Measurements from ENCODE around the gene SCAMP2.

SCAMP2 gene

DNA sequence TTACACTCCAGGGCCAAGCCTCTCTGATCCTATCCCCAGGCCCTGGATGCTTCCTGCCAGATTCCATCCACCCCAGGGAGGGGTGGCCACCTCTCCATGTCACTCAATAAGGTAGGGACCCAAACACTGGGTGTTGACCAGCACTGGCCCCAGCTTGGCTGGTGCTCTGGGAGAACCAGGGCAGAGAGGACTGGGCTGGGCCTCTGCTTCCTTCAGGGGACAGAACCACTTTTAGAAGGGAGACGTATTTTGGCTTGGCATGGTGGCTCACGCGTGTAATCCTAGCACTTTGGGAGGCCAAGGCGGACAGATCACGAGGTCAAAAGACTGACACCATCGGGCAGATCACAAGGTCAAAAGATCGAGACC is 51.4 kb downstream of the SCAMP2 start:
- no peak overlapping the region for H2AFZ ChIP-seq (ENCODE audit: low read depth, low read length)
- no peak overlapping the region for H3K27ac ChIP-seq (ENCODE audit: low read length, poor library complexity, severe bottlenecking)
- no peak overlapping the region for H2BK15ac ChIP-seq (ENCODE audit: low read depth, poor library complexity, severe bottlenecking)
- no peak overlapping the region for H3K4ac ChIP-seq (ENCODE audit: low read depth in 1 of 2, low read length in 2 of 2)
- H2BK120ac ChIP-seq (ENCODE audit: low read depth, low read length) = no peak overlapping the region
- H3K79me1 ChIP-seq (replicated peaks; ENCODE audit: low read length, poor library complexity, severe bottlenecking) = no peaks in the 10 kb centered on the region
- H3K4me1 ChIP-seq (ENCODE audit: control insufficient read depth, insufficient read depth, low read depth, low read length) = peaks cover 22% of the 10 kb centered on the region
- no peak overlapping the region for H2BK5ac ChIP-seq (ENCODE audit: low read depth, low read length, poor library complexity, severe bottlenecking)
- WGBS = 96% methylated on average over 6 of the region's 7 CpGs
- H3K23ac ChIP-seq (ENCODE audit: low read length in 2 of 2) = no peak overlapping the region
- no peak overlapping the region for H3K14ac ChIP-seq (ENCODE audit: low read length in 2 of 2)
- H3K9ac ChIP-seq (ENCODE audit: low read length) = no peak overlapping the region
- H2BK12ac ChIP-seq (ENCODE audit: low read length in 2 of 2) = no peak overlapping the region
- H4K91ac ChIP-seq (ENCODE audit: low read length) = no peak overlapping the region
- no peak overlapping the region for H2AK5ac ChIP-seq (ENCODE audit: low read length, severe bottlenecking)
- H3K9me3 ChIP-seq (ENCODE audit: control insufficient read depth, low read length) = no peaks in the 10 kb centered on the region
- no peak overlapping the region for H3K4me3 ChIP-seq (ENCODE audit: insufficient read depth in 1 of 2, low read depth in 1 of 2, low read length in 2 of 2)
- H3K27me3 ChIP-seq (ENCODE audit: control insufficient read depth in 1 of 2, insufficient read depth in 1 of 2, low read length in 2 of 2) = peaks cover 38 to 57% of the 10 kb centered on the region in 2 experiments
- no peak for DNase-seq
- no peak overlapping the region for H3K4me2 ChIP-seq (ENCODE audit: low read length, poor library complexity, severe bottlenecking)
- H4K8ac ChIP-seq (ENCODE audit: low read length) = no peak overlapping the region
- H3K18ac ChIP-seq (ENCODE audit: low read depth in 1 of 2, low read length in 2 of 2) = no peak overlapping the region
- H3K36me3 ChIP-seq (ENCODE audit: control insufficient read depth in 1 of 2, insufficient read depth in 2 of 2, low read depth in 1 of 2, low read length in 2 of 2) = no peaks in the 10 kb centered on the region

DNA sequence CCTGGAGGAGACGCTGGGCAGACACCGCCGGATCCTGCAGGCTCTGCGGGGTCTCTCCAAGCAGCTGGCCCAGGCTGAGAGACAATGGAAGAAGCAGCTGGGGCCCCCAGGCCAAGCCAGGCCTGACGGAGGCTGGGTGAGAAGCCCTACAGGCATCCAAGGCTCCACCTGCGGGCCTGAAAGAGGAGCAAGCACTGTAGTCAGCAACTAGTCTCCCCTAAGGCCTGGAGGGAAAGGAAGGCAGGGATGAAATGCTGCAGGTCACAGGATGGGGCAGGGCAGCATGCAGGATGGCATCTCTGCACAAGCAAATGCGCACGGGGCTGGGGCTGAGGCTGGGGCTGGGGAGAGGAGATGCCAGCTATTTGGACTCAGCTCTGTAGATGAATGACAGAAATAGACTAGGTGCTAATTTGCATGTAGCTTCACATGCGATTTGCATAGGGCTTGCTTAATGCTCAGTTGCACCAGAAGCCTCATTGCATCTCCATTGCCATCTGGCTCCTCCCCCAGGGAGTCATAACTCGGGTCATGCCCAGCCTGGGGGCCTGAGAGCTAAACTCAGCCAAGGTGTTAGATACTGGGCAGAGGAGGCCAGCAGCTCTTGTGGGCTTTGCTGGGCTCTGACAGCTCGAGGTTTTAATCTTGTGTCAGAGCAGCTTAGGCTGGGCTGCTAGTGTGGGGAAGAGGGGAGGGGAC is 51.9 kb downstream of the SCAMP2 start:
- Histone ChIP-seq H3K9ac (ENCODE audit: low read length) (no peak overlapping the region), H2BK12ac (ENCODE audit: low read length in 2 of 2) (no peak overlapping the region), H2BK15ac (ENCODE audit: low read depth, poor library complexity, severe bottlenecking) (no peak overlapping the region), H3K79me1 (replicated peaks; ENCODE audit: low read length, poor library complexity, severe bottlenecking) (no peaks in the 10 kb centered on the region), H2AFZ (ENCODE audit: low read depth, low read length) (no peak overlapping the region), H3K4me3 (ENCODE audit: insufficient read depth in 1 of 2, low read depth in 1 of 2, low read length in 2 of 2) (no peak overlapping the region), H2AK5ac (ENCODE audit: low read length, severe bottlenecking) (no peak overlapping the region), H3K23ac (ENCODE audit: low read length in 2 of 2) (no peak overlapping the region), H2BK120ac (ENCODE audit: low read depth, low read length) (no peak overlapping the region), H3K9me3 (ENCODE audit: control insufficient read depth, low read length) (no peaks in the 10 kb centered on the region), H2BK5ac (ENCODE audit: low read depth, low read length, poor library complexity, severe bottlenecking) (no peak overlapping the region), H3K4ac (ENCODE audit: low read depth in 1 of 2, low read length in 2 of 2) (no peak overlapping the region), H3K14ac (ENCODE audit: low read length in 2 of 2) (no peak overlapping the region), H4K91ac (ENCODE audit: low read length) (no peak overlapping the region), H3K36me3 (ENCODE audit: control insufficient read depth in 1 of 2, insufficient read depth in 2 of 2, low read depth in 1 of 2, low read length in 2 of 2) (no peaks in the 10 kb centered on the region), H4K8ac (ENCODE audit: low read length) (no peak overlapping the region), H3K4me1 (ENCODE audit: control insufficient read depth, insufficient read depth, low read depth, low read length) (peaks cover 20% of the 10 kb centered on the region), H3K27me3 (ENCODE audit: control insufficient read depth in 1 of 2, insufficient read depth in 1 of 2, low read length in 2 of 2) (peaks cover 34 to 55% of the 10 kb centered on the region in 2 experiments), H3K18ac (ENCODE audit: low read depth in 1 of 2, low read length in 2 of 2) (no peak overlapping the region), H3K4me2 (ENCODE audit: low read length, poor library complexity, severe bottlenecking) (no peak overlapping the region), H3K27ac (ENCODE audit: low read length, poor library complexity, severe bottlenecking) (no peak overlapping the region)
- peak; percentile 14 for DNase-seq
- 78% methylated on average over 10 of the region's 11 CpGs for WGBS

DNA sequence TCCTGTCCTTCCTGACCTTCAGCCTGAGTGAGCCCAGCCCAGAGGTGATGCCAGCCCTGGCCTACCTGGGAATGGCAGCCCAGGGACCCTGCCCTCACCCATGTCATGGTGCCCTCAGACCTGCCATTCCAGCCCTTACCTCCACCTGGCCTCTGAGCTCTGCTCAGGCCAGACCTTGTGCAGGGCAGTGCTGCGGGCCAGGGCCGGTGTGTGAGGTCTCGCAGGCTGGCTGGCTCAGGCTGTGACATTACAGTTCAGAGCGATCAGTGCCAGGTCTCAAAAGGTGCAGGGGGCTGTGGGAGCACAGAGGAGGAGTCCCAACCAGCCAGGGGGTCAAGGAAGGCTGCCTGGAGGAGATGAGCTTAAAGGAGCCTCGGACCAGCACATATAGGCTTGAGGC is 53.1 kb downstream of the SCAMP2 start:
- no peaks in the 10 kb centered on the region for H3K79me1 ChIP-seq (replicated peaks; ENCODE audit: low read length, poor library complexity, severe bottlenecking)
- no peak overlapping the region for H3K4ac ChIP-seq (ENCODE audit: low read depth in 1 of 2, low read length in 2 of 2)
- no peak overlapping the region for H2AK5ac ChIP-seq (ENCODE audit: low read length, severe bottlenecking)
- no peak overlapping the region for H3K27ac ChIP-seq (ENCODE audit: low read length, poor library complexity, severe bottlenecking)
- no peak overlapping the region for H2AFZ ChIP-seq (ENCODE audit: low read depth, low read length)
- no peak overlapping the region for H4K8ac ChIP-seq (ENCODE audit: low read length)
- no peak for DNase-seq
- H3K4me3 ChIP-seq (ENCODE audit: insufficient read depth in 1 of 2, low read depth in 1 of 2, low read length in 2 of 2) = no peak overlapping the region
- H3K23ac ChIP-seq (ENCODE audit: low read length in 2 of 2) = no peak overlapping the region
- H2BK12ac ChIP-seq (ENCODE audit: low read length in 2 of 2) = no peak overlapping the region
- no peak overlapping the region for H3K18ac ChIP-seq (ENCODE audit: low read depth in 1 of 2, low read length in 2 of 2)
- H4K91ac ChIP-seq (ENCODE audit: low read length) = no peak overlapping the region
- no peaks in the 10 kb centered on the region for H3K9me3 ChIP-seq (ENCODE audit: control insufficient read depth, low read length)
- no peak overlapping the region for H3K9ac ChIP-seq (ENCODE audit: low read length)
- peaks cover 19% of the 10 kb centered on the region for H3K4me1 ChIP-seq (ENCODE audit: control insufficient read depth, insufficient read depth, low read depth, low read length)
- no peaks in the 10 kb centered on the region for H3K36me3 ChIP-seq (ENCODE audit: control insufficient read depth in 1 of 2, insufficient read depth in 2 of 2, low read depth in 1 of 2, low read length in 2 of 2)
- no peak overlapping the region for H3K14ac ChIP-seq (ENCODE audit: low read length in 2 of 2)
- H3K27me3 ChIP-seq (ENCODE audit: control insufficient read depth in 1 of 2, insufficient read depth in 1 of 2, low read length in 2 of 2) = peaks cover 23 to 46% of the 10 kb centered on the region in 2 experiments
- no peak overlapping the region for H2BK5ac ChIP-seq (ENCODE audit: low read depth, low read length, poor library complexity, severe bottlenecking)
- no peak overlapping the region for H2BK120ac ChIP-seq (ENCODE audit: low read depth, low read length)
- no peak overlapping the region for H2BK15ac ChIP-seq (ENCODE audit: low read depth, poor library complexity, severe bottlenecking)
- WGBS = 91% methylated on average over 5 of the region's 5 CpGs
- no peak overlapping the region for H3K4me2 ChIP-seq (ENCODE audit: low read length, poor library complexity, severe bottlenecking)

DNA sequence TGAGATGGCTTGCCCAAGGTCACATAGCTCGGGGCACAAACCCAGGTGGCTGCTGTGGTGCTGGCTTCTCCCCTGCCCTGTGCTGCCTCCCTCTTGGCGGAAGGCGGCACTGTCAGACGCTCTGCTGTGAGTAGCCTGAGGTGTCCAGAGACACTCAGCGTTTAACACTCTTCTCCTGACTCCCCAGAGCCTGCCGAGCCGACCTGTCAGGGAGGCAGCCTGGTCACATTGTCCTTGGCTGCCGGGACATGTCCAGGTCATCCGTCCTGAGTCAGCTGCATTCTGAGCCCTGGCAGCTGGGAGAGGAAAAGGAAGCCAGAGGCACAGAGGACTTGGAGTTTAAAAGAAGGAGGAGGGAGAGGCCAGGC is 55.8 kb downstream of the SCAMP2 start:
- Histone ChIP-seq H3K27me3 (ENCODE audit: control insufficient read depth in 1 of 2, insufficient read depth in 1 of 2, low read length in 2 of 2) (peaks cover 4 to 18% of the 10 kb centered on the region in 2 experiments), H2AK5ac (ENCODE audit: low read length, severe bottlenecking) (no peak overlapping the region), H3K4me2 (ENCODE audit: low read length, poor library complexity, severe bottlenecking) (no peak overlapping the region), H2AFZ (ENCODE audit: low read depth, low read length) (peak overlapping the region; percentile 24), H2BK12ac (ENCODE audit: low read length in 2 of 2) (no peak overlapping the region), H3K9ac (ENCODE audit: low read length) (no peak overlapping the region), H3K23ac (ENCODE audit: low read length in 2 of 2) (no peak overlapping the region), H3K9me3 (ENCODE audit: control insufficient read depth, low read length) (no peaks in the 10 kb centered on the region), H3K4me1 (ENCODE audit: control insufficient read depth, insufficient read depth, low read depth, low read length) (peaks cover 21% of the 10 kb centered on the region), H4K8ac (ENCODE audit: low read length) (no peak overlapping the region), H3K18ac (ENCODE audit: low read depth in 1 of 2, low read length in 2 of 2) (no peak overlapping the region), H3K4ac (ENCODE audit: low read depth in 1 of 2, low read length in 2 of 2) (no peak overlapping the region), H3K4me3 (ENCODE audit: insufficient read depth in 1 of 2, low read depth in 1 of 2, low read length in 2 of 2) (no peak overlapping the region), H2BK15ac (ENCODE audit: low read depth, poor library complexity, severe bottlenecking) (no peak overlapping the region), H3K36me3 (ENCODE audit: control insufficient read depth in 1 of 2, insufficient read depth in 2 of 2, low read depth in 1 of 2, low read length in 2 of 2) (no peaks in the 10 kb centered on the region), H3K79me1 (replicated peaks; ENCODE audit: low read length, poor library complexity, severe bottlenecking) (no peaks in the 10 kb centered on the region), H3K14ac (ENCODE audit: low read length in 2 of 2) (no peak overlapping the region), H3K27ac (ENCODE audit: low read length, poor library complexity, severe bottlenecking) (no peak overlapping the region), H2BK5ac (ENCODE audit: low read depth, low read length, poor library complexity, severe bottlenecking) (no peak overlapping the region), H4K91ac (ENCODE audit: low read length) (no peak overlapping the region), H2BK120ac (ENCODE audit: low read depth, low read length) (no peak overlapping the region)
- DNase-seq = peak; percentile 14
- 43% methylated on average over 9 of the region's 9 CpGs for WGBS

Data from mesenchymal stem cell (in vitro differentiated cells and primary cell).